K562 (cell line): ENCODE measurements around the gene EFNB3. TPM values are rescaled to one million over a fixed set of nuclear protein-coding genes. Genes with fewer than 3 reads are reported as not detected.

Experiments
- ATAC-seq: fragments of 200-7000 bp; cut with Tn5 transposase; 3 replicates; pipeline ENCODE4 v1.9.1; 2020; ENCODE audit warnings: moderate library complexity
- BruUV-seq: library from RNA; stranded (reverse); fragments of 400-500 nt; replicated peaks from 2 replicates; lab custom pipeline; 2021; lab: Mats Ljungman, UMichigan
- CTCF ChIA-PET: fragments of 300-600 bp; formaldehyde crosslinking; extraction: SDS; loops from one replicate; lab custom pipeline; 2021; ENCODE audit warnings: low intra/inter-chr PET ratio; lab: Yijun Ruan, JAX
- POLR2A ChIA-PET: fragments of 300-600, 350-650 bp; sonication (Branson Sonifier 250); formaldehyde crosslinking; extraction: SDS; loops from one replicate; lab custom pipeline; 2021; ENCODE audit warnings: antibody characterized with exemption, inconsistent platforms; lab: Yijun Ruan, JAX
- DNase-seq, 4 experiments: peaks; one replicate each; pipeline versions ENCODE4 v3.0.0 to v3.0.0-alpha.2; 2011 to 2018; ENCODE audit warnings: low spot score in 3 of 4, mixed read lengths in 3 of 4; ENCODE audit errors: extremely low read depth in 1 of 4
- FAIRE-seq: peaks from 2 replicates; lab custom pipeline; 2011; peaks lifted over from hg19 to GRCh38; lab: Jason Lieb, UNC
- H2AFZ ChIP-seq: 2 replicates; pipeline ENCODE4 v1.6.0; 2011; ENCODE audit warnings: low read depth, low read length, control low read depth, inconsistent platforms
- H3K27ac ChIP-seq: fragments of 200-600 bp; 3 replicates; pipeline ENCODE4 v1.8.0; 2011; ENCODE audit warnings: low read depth, mild to moderate bottlenecking, control low read depth, inconsistent platforms, low read length, moderate library complexity, mixed read lengths; ENCODE audit errors: extremely low read depth
- H3K27me3 ChIP-seq, 2 experiments: fragments of 300-600 bp in 1 of 2; 2 replicates in 1 of 2; 3 replicates in 1 of 2; pipeline versions ENCODE4 v1.6.0 to v1.8.0; 2011; ENCODE audit warnings: inconsistent platforms in 2 of 2, low read length in 2 of 2, mild to moderate bottlenecking in 1 of 2, mixed read lengths in 1 of 2, moderate library complexity in 1 of 2; ENCODE audit not compliant: control insufficient read depth in 2 of 2, insufficient read depth in 2 of 2
- H3K36me3 ChIP-seq: fragments of 300-600 bp; 3 replicates; pipeline ENCODE4 v1.8.0; 2011; ENCODE audit warnings: mild to moderate bottlenecking, low read length, inconsistent platforms; ENCODE audit not compliant: control insufficient read depth, insufficient read depth
- H3K4me1 ChIP-seq, 2 experiments: fragments of 200-600 bp in 1 of 2; replicated peaks in 1 of 2; 2 replicates in 1 of 2; 3 replicates in 1 of 2; pipeline versions ENCODE4 v1.5.1 to v1.8.0; 2011; ENCODE audit warnings: inconsistent platforms in 2 of 2, low read length in 2 of 2, mild to moderate bottlenecking in 1 of 2, mixed read lengths in 1 of 2, moderate library complexity in 1 of 2; ENCODE audit not compliant: control insufficient read depth in 2 of 2, insufficient read depth in 2 of 2
- H3K4me2 ChIP-seq: 2 replicates; pipeline ENCODE4 v1.6.1; 2011; ENCODE audit warnings: low read length, control low read depth, inconsistent platforms, mixed read lengths; ENCODE audit not compliant: insufficient read depth
- H3K4me3 ChIP-seq: fragments of 200-600 bp; sonication (generic), shearing (Covaris generic); 2 replicates; pipeline ENCODE4 v1.5.1; 2016; ENCODE audit warnings: control low read depth, inconsistent platforms
- H3K79me2 ChIP-seq: fragments of 200-600 bp; 3 replicates; pipeline ENCODE4 v1.8.0; 2011; ENCODE audit warnings: low read length, inconsistent platforms; ENCODE audit not compliant: control insufficient read depth, insufficient read depth
- H3K9ac ChIP-seq, 2 experiments: 2 replicates each; pipeline versions ENCODE4 v1.6.0 to v1.6.1; 2011; ENCODE audit warnings: low read depth in 2 of 2, low read length in 2 of 2, control low read depth in 1 of 2, inconsistent platforms in 1 of 2, mild to moderate bottlenecking in 1 of 2, mixed read lengths in 1 of 2; ENCODE audit not compliant: insufficient read depth in 1 of 2
- H3K9me1 ChIP-seq: one replicate; pipeline ENCODE4 v1.6.0; 2011; ENCODE audit warnings: inconsistent platforms, mild to moderate bottlenecking, low read length, moderate library complexity; ENCODE audit not compliant: control insufficient read depth, insufficient read depth
- H3K9me3 ChIP-seq: replicated peaks from 2 replicates; pipeline ENCODE4 v1.5.1; 2011; ENCODE audit warnings: low read depth, low read length, inconsistent platforms; ENCODE audit not compliant: control insufficient read depth, insufficient read depth
- H4K20me1 ChIP-seq: replicated peaks from 2 replicates; pipeline ENCODE4 v1.6.1; 2011; ENCODE audit warnings: low read length, inconsistent platforms, mixed read lengths; ENCODE audit not compliant: control insufficient read depth, insufficient read depth
- BRD9 ChIP-seq: fragments of 450-650 bp; IDR thresholded peaks from 2 replicates; pipeline ENCODE4 v1.6.1; 2018; ENCODE audit warnings: low read depth; ENCODE audit not compliant: partially characterized antibody
- CBFB ChIP-seq: sonication (generic); formaldehyde crosslinking; IDR thresholded peaks from 2 replicates; pipeline ENCODE4 v1.4.0; 2020; ENCODE audit warnings: mild to moderate bottlenecking, missing genetic modification reagents
- CBX1 ChIP-seq: sonication (generic); IDR thresholded peaks from 2 replicates; pipeline ENCODE4 v1.6.1; 2016; ENCODE audit warnings: antibody characterized with exemption, low read depth, mild to moderate bottlenecking
- CHCHD3 ChIP-seq: fragments of 250-450 bp; sonication (Bioruptor Pico); IDR thresholded peaks from 2 replicates; pipeline ENCODE4 v2.1.2; 2022; ENCODE audit warnings: mild to moderate bottlenecking
- DPF2 ChIP-seq: fragments of 450-650 bp; IDR thresholded peaks from 2 replicates; pipeline ENCODE4 v1.6.1; 2016
- ELF4 ChIP-seq: fragments of 450-650 bp; formaldehyde crosslinking; IDR thresholded peaks from 2 replicates; pipeline ENCODE4 v1.4.0; 2022; ENCODE audit warnings: missing genetic modification characterization
- MECOM ChIP-seq: fragments of 250-450 bp; sonication (Bioruptor Pico); IDR thresholded peaks from 2 replicates; pipeline ENCODE4 v1.8.0; 2022; ENCODE audit warnings: inconsistent platforms
- NBN ChIP-seq: fragments of 450-650 bp; IDR thresholded peaks from 2 replicates; pipeline ENCODE4 v1.6.1; 2016; ENCODE audit warnings: low read depth, mild to moderate bottlenecking
- PHF8 ChIP-seq: fragments of 200-600 bp; sonication (generic); IDR thresholded peaks from 2 replicates; pipeline ENCODE4 v1.6.1; 2012; ENCODE audit warnings: mixed run types, mild to moderate bottlenecking, inconsistent platforms, low read length, moderate library complexity, borderline replicate concordance
- ZFP1 ChIP-seq: fragments of 450-650 bp; formaldehyde crosslinking; IDR thresholded peaks from 2 replicates; pipeline ENCODE4 v1.4.0; 2020; ENCODE audit warnings: mild to moderate bottlenecking, mixed read lengths
- ZNF3 ChIP-seq: fragments of 250-450 bp; sonication (Bioruptor Pico); IDR thresholded peaks from 2 replicates; pipeline ENCODE4 v1.5.0; 2021; ENCODE audit warnings: mild to moderate bottlenecking, moderate library complexity
- ZNF592 ChIP-seq: fragments of 450-650 bp; IDR thresholded peaks from 2 replicates; pipeline ENCODE4 v1.6.1; 2017; ENCODE audit warnings: antibody characterized with exemption, mild to moderate bottlenecking
- ZSCAN32 ChIP-seq: fragments of 450-650 bp; formaldehyde crosslinking; IDR thresholded peaks from 2 replicates; pipeline ENCODE4 v1.4.0; 2020; ENCODE audit warnings: mild to moderate bottlenecking, moderate library complexity
- WGBS: fragments of 100-300 bp; shearing (Covaris generic); methylation state at CpG from one replicate; pipeline ENCODE4 v1.1.6; 2016; ENCODE audit warnings: low coverage, mixed read lengths; ENCODE audit not compliant: insufficient coverage; ENCODE audit errors: missing lambda C conversion rate; 5-methylcytosine and 5-hydroxymethylcytosine counted together
- in situ Hi-C: fragments of 300-500 bp; cut with MboI; formaldehyde crosslinking; loops from 4 replicates; pipeline ENCODE4 v1.15.0; 2018; ENCODE audit warnings: inconsistent platforms, mixed read lengths
- intact Hi-C: fragments of 100-400 bp; cut with micrococcal nuclease; formaldehyde crosslinking; loops from 2 replicates; pipeline ENCODE4 v1.14.2; 2022
- polyA plus RNA-seq, 8 experiments: library from polyadenylated mRNA; depleted of rRNA in 4 of 8; stranded (reverse) in 5 of 8; unstranded in 3 of 8; fragments of >200 nt; fragmentation: Nextera tagmentation in 2 of 8; fragmentation: Illumina TruSeq in 1 of 8; extraction: Ambion mirVana in 2 of 8; extraction: Trizol in 1 of 8; gene quantifications; 2 replicates each; pipeline versions ENCODE4 v1.2.1 to v1.2.3, GENCODE V29; 2011 to 2014; ENCODE audit warnings: inconsistent platforms in 1 of 8, missing spikeins in 1 of 8
- total RNA-seq, 7 experiments: library from RNA; depleted of rRNA in 6 of 7; stranded (reverse); fragments of >200 nt in 6 of 7; fragmentation: Illumina TruSeq in 2 of 7; extraction: Trizol in 2 of 7; gene quantifications; 2 replicates each; pipeline versions ENCODE4 v1.2.1 to v1.2.3, GENCODE V29; 2011 to 2021; ENCODE audit warnings: low replicate concordance in 1 of 7
- TF ChIP-seq, protein P1 (sequence below): fragments of 450-650 bp; IDR thresholded peaks from one replicate; pipeline ENCODE4 v1.6.1; 2018; ENCODE audit warnings: mild to moderate bottlenecking, moderate library complexity; ENCODE audit not compliant: partially characterized antibody

Gene EFNB3
- total and polyA plus RNA-seq, 9 of the 15 experiments (the other 6 are each of a cell fraction or from before 2014, with no cell fraction given) = not detected

- TF ChIP-seq ZNF592 = no peak
- no peak for TF ChIP-seq MECOM
- no peak for TF ChIP-seq ZNF3
- TF ChIP-seq NBN = no peak
- no peak for TF ChIP-seq ZFP1 (CRISPR knock-in tag)
- no peak for TF ChIP-seq CBX1
Measured at GRCh38 chr17:7676533-7676932, 28.5 kb upstream of the EFNB3 start (continued).

- 68% methylated on average over 10 of the region's 10 CpGs for WGBS
- ChIA-PET CTCF (no interaction called here), POLR2A (interaction anchor here (0.9 to 3.7 kb wide), 3 partner anchors 9 to 19 kb away, joined by 3 to 19 read pairs (median 3); partner anchors contain the start of gene TP53)
- Histone ChIP-seq H3K27ac (no peak overlapping the region), H3K79me2 (peaks cover 3% of the 10 kb centered on the region; the same call in 2 of the 3 replicates), H3K36me3 (peaks cover 26% of the 10 kb centered on the region), H3K4me3 (no peak overlapping the region), H3K27me3 (no peaks in the 10 kb centered on the region), H3K4me1 (no peaks in the 10 kb centered on the region; a peak in 1 of 5 replicates), H3K4me2 (no peak overlapping the region), H3K9me3 (peaks cover 3% of the 10 kb centered on the region), H3K9me1 (no peaks in the 10 kb centered on the region), H3K9ac (no peak overlapping the region), H4K20me1 (no peaks in the 10 kb centered on the region), H2AFZ (no peak overlapping the region)
- FAIRE-seq (no peak), ATAC-seq (no peak; the same call in 2 of the 3 replicates), DNase-seq (no peak)
- intact Hi-C loops (no loop called here), in situ Hi-C loops (no loop called here)
- BruUV-seq = no TSS peak
- TF ChIP-seq BRD9 (no peak), DPF2 (no peak), ELF4 (no peak), CBFB (no peak), ZSCAN32 (CRISPR knock-in tag) (no peak), CHCHD3 (no peak), PHF8 (no peak)
- TF ChIP-seq, protein P1, sequence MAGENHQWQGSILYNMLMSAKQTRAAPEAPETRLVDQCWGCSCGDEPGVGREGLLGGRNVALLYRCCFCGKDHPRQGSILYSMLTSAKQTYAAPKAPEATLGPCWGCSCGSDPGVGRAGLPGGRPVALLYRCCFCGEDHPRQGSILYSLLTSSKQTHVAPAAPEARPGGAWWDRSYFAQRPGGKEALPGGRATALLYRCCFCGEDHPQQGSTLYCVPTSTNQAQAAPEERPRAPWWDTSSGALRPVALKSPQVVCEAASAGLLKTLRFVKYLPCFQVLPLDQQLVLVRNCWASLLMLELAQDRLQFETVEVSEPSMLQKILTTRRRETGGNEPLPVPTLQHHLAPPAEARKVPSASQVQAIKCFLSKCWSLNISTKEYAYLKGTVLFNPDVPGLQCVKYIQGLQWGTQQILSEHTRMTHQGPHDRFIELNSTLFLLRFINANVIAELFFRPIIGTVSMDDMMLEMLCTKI = no peak
Measured at GRCh38 chr17:7677388-7678067, 27.5 kb upstream of the EFNB3 start.
